GM21360 (cell line): ENCODE measurements around the gene PPM1G.

Experiments used
- ATAC-seq: cut with Tn5 transposase; IDR thresholded peaks from one replicate; pipeline ENCODE4 v1.9.1; 2021; ENCODE audit warnings: mild to moderate bottlenecking, moderate library complexity; ENCODE audit not compliant: unreplicated experiment

The PPM1G gene

GRCh38 chr2:27416151-27416550 is 6.8 kb upstream of the PPM1G start:
- ATAC-seq = no peak

GRCh38 chr2:27412419-27413152 is 3.2 kb upstream of the PPM1G start:
- no peak for ATAC-seq

GRCh38 chr2:27408601-27409320 is 630 bp downstream of the PPM1G start:
- peak; percentile 23 for ATAC-seq

GRCh38 chr2:27407798-27408491 is 1.4 kb downstream of the PPM1G start:
- ATAC-seq = no peak

- no peak for ATAC-seq
These were observed 8.8 kb downstream of the PPM1G start for GRCh38 chr2:27400348-27401135.

GRCh38 chr2:27398962-27399361 is 10.4 kb downstream of the PPM1G start:
- no peak for ATAC-seq

- no peak for ATAC-seq
These were observed 16.2 kb downstream of the PPM1G start for GRCh38 chr2:27393225-27393624.

- no peak for ATAC-seq
These were observed 18.3 kb downstream of the PPM1G start for GRCh38 chr2:27390822-27391679.

GRCh38 chr2:27381577-27382181 is 27.7 kb downstream of the PPM1G start:
- ATAC-seq = no peak

GRCh38 chr2:27380626-27381545 is 28.5 kb downstream of the PPM1G start, which contains the start of gene ZNF513:
Gene ZNF513, minus strand, starts transcription at chr2:27380734. Its CDS starts 208 bp downstream, at chr2:27380526.
- ATAC-seq = no peak

GRCh38 chr2:27379836-27380625 is 29.4 kb downstream of the PPM1G start:
- ATAC-seq = no peak

GRCh38 chr2:27379383-27379835 is 30.0 kb downstream of the PPM1G start:
- ATAC-seq = no peak

GRCh38 chr2:27378809-27379290 is 30.5 kb downstream of the PPM1G start:
- no peak for ATAC-seq

GRCh38 chr2:27378096-27378808 is 31.1 kb downstream of the PPM1G start:
- ATAC-seq = no peak

GRCh38 chr2:27377618-27378095 is 31.7 kb downstream of the PPM1G start:
- ATAC-seq = no peak

- ATAC-seq = no peak
These were observed 32.3 kb downstream of the PPM1G start for GRCh38 chr2:27376866-27377617.
